IMR-90 (cell line): ENCODE data around the gene MTCH2. TPM values are rescaled to one million over a fixed set of nuclear protein-coding genes. Genes with fewer than 3 reads are reported as not detected.

Source experiments
- ATAC-seq: fragments of 200-7000 bp; cut with Tn5 transposase; 2 replicates; pipeline ENCODE4 v1.9.1; 2020; ENCODE audit warnings: low read depth, mild to moderate bottlenecking, moderate library complexity
- BruUV-seq: library from RNA; stranded (reverse); fragments of 400-500 nt; replicated peaks from 2 replicates; lab custom pipeline; 2021; lab: Mats Ljungman, UMichigan
- CTCF ChIA-PET: fragments of 300-600 bp; formaldehyde crosslinking; extraction: SDS; loops from one replicate; lab custom pipeline; 2021; ENCODE audit warnings: antibody characterized with exemption; lab: Yijun Ruan, JAX
- POLR2A ChIA-PET: fragments of 300-600 bp; sonication (Branson Sonifier 250); formaldehyde crosslinking; loops from one replicate; lab custom pipeline; 2022; ENCODE audit warnings: antibody characterized with exemption; ENCODE audit not compliant: unreplicated experiment; lab: Charles Lee
- DNase-seq: peaks from one replicate; pipeline ENCODE4 v3.0.0; 2013
- H2AFZ ChIP-seq: replicated peaks from 2 replicates; pipeline ENCODE3; 2013; ENCODE audit warnings: low read length, mild to moderate bottlenecking; ENCODE audit not compliant: poor library complexity
- H2AK5ac ChIP-seq: 2 replicates; pipeline ENCODE4 v1.6.1; 2013; ENCODE audit warnings: low read depth, low read length, inconsistent platforms
- H2AK9ac ChIP-seq: replicated peaks from 2 replicates; pipeline ENCODE3; 2013; ENCODE audit warnings: mild to moderate bottlenecking, low read depth, low read length, moderate library complexity; ENCODE audit not compliant: poor library complexity
- H2BK120ac ChIP-seq: 2 replicates; pipeline ENCODE4 v1.6.1; 2013; ENCODE audit warnings: low read depth, low read length, inconsistent platforms
- H2BK15ac ChIP-seq: 3 replicates; pipeline ENCODE4 v1.6.1; 2013; ENCODE audit warnings: low read depth, low read length, inconsistent platforms
- H2BK20ac ChIP-seq: 2 replicates; pipeline ENCODE4 v1.6.1; 2013; ENCODE audit warnings: low read depth, mild to moderate bottlenecking, inconsistent platforms, low read length, moderate library complexity
- H2BK5ac ChIP-seq: 2 replicates; pipeline ENCODE4 v1.6.1; 2013; ENCODE audit warnings: mild to moderate bottlenecking, low read depth, low read length, inconsistent platforms; ENCODE audit not compliant: poor library complexity, severe bottlenecking
- H3K14ac ChIP-seq: replicated peaks from 2 replicates; pipeline ENCODE4 v1.6.1; 2013; ENCODE audit warnings: low read depth, low read length, inconsistent platforms
- H3K18ac ChIP-seq: 2 replicates; pipeline ENCODE4 v1.6.1; 2013; ENCODE audit warnings: low read depth, low read length, control low read depth
- H3K23ac ChIP-seq: 2 replicates; pipeline ENCODE4 v1.6.1; 2013; ENCODE audit warnings: low read depth, low read length, inconsistent platforms
- H3K27ac ChIP-seq: 2 replicates; pipeline ENCODE4 v1.5.1; 2013; ENCODE audit warnings: mild to moderate bottlenecking, control low read depth, low read length; ENCODE audit not compliant: insufficient read depth
- H3K27me3 ChIP-seq: 2 replicates; pipeline ENCODE4 v1.6.1; 2013; ENCODE audit warnings: low read length; ENCODE audit not compliant: control insufficient read depth, insufficient read depth
- H3K36me3 ChIP-seq: 2 replicates; pipeline ENCODE4 v1.6.1; 2013; ENCODE audit warnings: low read length, mixed read lengths; ENCODE audit not compliant: control insufficient read depth, insufficient read depth
- H3K4ac ChIP-seq: 2 replicates; pipeline ENCODE4 v1.6.1; 2013; ENCODE audit warnings: low read depth, low read length, inconsistent platforms
- H3K4me1 ChIP-seq: 2 replicates; pipeline ENCODE4 v1.6.1; 2013; ENCODE audit warnings: low read length, mixed read lengths; ENCODE audit not compliant: control insufficient read depth, insufficient read depth
- H3K4me2 ChIP-seq: 2 replicates; pipeline ENCODE4 v1.6.1; 2013; ENCODE audit warnings: low read depth, mild to moderate bottlenecking, control low read depth, low read length, moderate library complexity
- H3K4me3 ChIP-seq: 2 replicates; pipeline ENCODE4 v1.5.1; 2013; ENCODE audit warnings: low read depth, mild to moderate bottlenecking, control low read depth, low read length, moderate library complexity; ENCODE audit not compliant: insufficient read depth
- H3K56ac ChIP-seq: 2 replicates; pipeline ENCODE4 v1.6.1; 2013; ENCODE audit warnings: low read length, inconsistent platforms; ENCODE audit not compliant: insufficient read depth; ENCODE audit errors: extremely low read depth
- H3K79me1 ChIP-seq, 2 experiments: 2 replicates each; pipeline ENCODE4 v1.6.1; 2013; ENCODE audit warnings: low read length in 2 of 2, inconsistent platforms in 1 of 2, low read depth in 1 of 2
- H3K9ac ChIP-seq: 2 replicates; pipeline ENCODE4 v1.6.1; 2013; ENCODE audit warnings: low read depth, low read length, control low read depth
- H3K9me1 ChIP-seq: 2 replicates; pipeline ENCODE4 v1.6.1; 2013; ENCODE audit warnings: low read length, inconsistent platforms; ENCODE audit not compliant: insufficient read depth
- H3K9me3 ChIP-seq: 2 replicates; pipeline ENCODE4 v1.6.1; 2013; ENCODE audit warnings: low read length; ENCODE audit not compliant: control insufficient read depth, insufficient read depth
- H4K20me1 ChIP-seq: 2 replicates; pipeline ENCODE4 v1.6.1; 2013; ENCODE audit warnings: low read length, inconsistent platforms; ENCODE audit not compliant: insufficient read depth
- H4K5ac ChIP-seq: 2 replicates; pipeline ENCODE4 v1.6.1; 2013; ENCODE audit warnings: mild to moderate bottlenecking, low read depth, low read length, control low read depth
- H4K8ac ChIP-seq, 2 experiments: 2 replicates each; pipeline ENCODE4 v1.6.1; 2013; ENCODE audit warnings: low read depth in 2 of 2, low read length in 2 of 2, control low read depth in 1 of 2, inconsistent platforms in 1 of 2
- H4K91ac ChIP-seq: 2 replicates; pipeline ENCODE4 v1.6.1; 2013; ENCODE audit warnings: low read depth, low read length, inconsistent platforms; ENCODE audit not compliant: insufficient read depth
- BHLHE40 ChIP-seq: fragments of 150-350 bp; IDR thresholded peaks from 2 replicates; pipeline ENCODE4 v1.6.1; 2016; ENCODE audit warnings: mild to moderate bottlenecking, low read depth, low read length
- CEBPB ChIP-seq: IDR thresholded peaks from 2 replicates; pipeline ENCODE4 v1.6.1; 2012; ENCODE audit warnings: low read depth, low read length, improper control_type of control experiment
- ELK1 ChIP-seq: fragments of 150-350 bp; IDR thresholded peaks from 2 replicates; pipeline ENCODE4 v1.6.1; 2016; ENCODE audit warnings: low read depth, mild to moderate bottlenecking, low read length, moderate library complexity, borderline replicate concordance
- FOS ChIP-seq: fragments of 150-350 bp; IDR thresholded peaks from 2 replicates; pipeline ENCODE4 v1.6.1; 2016; ENCODE audit warnings: low read depth, low read length
- MAZ ChIP-seq: IDR thresholded peaks from 2 replicates; pipeline ENCODE4 v1.6.1; 2012; ENCODE audit warnings: low read depth, mild to moderate bottlenecking, low read length, improper control_type of control experiment, moderate library complexity, borderline replicate concordance
- MXI1 ChIP-seq: IDR thresholded peaks from 2 replicates; pipeline ENCODE4 v1.6.1; 2012; ENCODE audit warnings: low read depth, mild to moderate bottlenecking, low read length, moderate library complexity, borderline replicate concordance
- NFE2L2 ChIP-seq: fragments of 150-350 bp; IDR thresholded peaks from 2 replicates; pipeline ENCODE4 v1.6.1; 2016; ENCODE audit warnings: low read depth, mild to moderate bottlenecking, low read length
- POLR2A ChIP-seq: IDR thresholded peaks from 2 replicates; pipeline ENCODE4 v1.6.1; 2012; ENCODE audit warnings: mild to moderate bottlenecking, low read depth, low read length
- RAD21 ChIP-seq: IDR thresholded peaks from 2 replicates; pipeline ENCODE4 v1.6.1; 2012; ENCODE audit warnings: low read length, improper control_type of control experiment
- RFX5 ChIP-seq: IDR thresholded peaks from 2 replicates; pipeline ENCODE4 v1.8.0; 2012; ENCODE audit warnings: low read depth, mild to moderate bottlenecking, low read length, moderate library complexity
- SMC3 ChIP-seq: fragments of 150-350 bp; IDR thresholded peaks from 2 replicates; pipeline ENCODE4 v1.6.1; 2016; ENCODE audit warnings: low read depth, mild to moderate bottlenecking, antibody characterized with exemption, low read length, moderate library complexity
- WGBS, 2 experiments: methylation state at CpG; one replicate each; pipeline versions ENCODE4 v1.1.5 to v1.1.7; 2013; ENCODE audit warnings: missing lambda C conversion rate in 2 of 2; ENCODE audit not compliant: insufficient read length in 1 of 2; ENCODE audit errors: extremely low coverage in 2 of 2; 5-methylcytosine and 5-hydroxymethylcytosine counted together
- dilution Hi-C: fragments of 300-500 bp; cut with HindIII; formaldehyde crosslinking; loops from one replicate; pipeline ENCODE4 v1.14.3; 2018; ENCODE audit warnings: low sequenced_read_pairs; ENCODE audit not compliant: unreplicated experiment
- in situ Hi-C: fragments of 300-500 bp; cut with MboI; formaldehyde crosslinking; loops from 3 replicates; pipeline ENCODE4 v1.14.3; 2019; ENCODE audit warnings: low sequenced_read_pairs, inconsistent platforms, mixed read lengths
- intact Hi-C: fragments of 100-400 bp; cut with micrococcal nuclease; formaldehyde crosslinking; loops from 2 replicates; pipeline ENCODE4 v1.10.0; 2022
- polyA plus RNA-seq, 3 experiments: library from polyadenylated mRNA; depleted of rRNA; stranded (reverse); fragments of >200 nt; gene quantifications; 2 replicates each; pipeline ENCODE4 v1.2.3, GENCODE V29; 2012; ENCODE audit warnings: low replicate concordance in 1 of 3
- total RNA-seq: library from RNA; depleted of rRNA; stranded (reverse); fragments of >200 nt; gene quantifications from 2 replicates; pipeline ENCODE4 v1.2.3, GENCODE V29; 2012

Gene MTCH2
- total and polyA plus RNA-seq, 2 of the 4 experiments (the other 2 are of a cell fraction) = 103 to 163 TPM

GRCh38 chr11:47686151-47686550 lies 43.8 kb upstream of the MTCH2 start:
- POLR2A ChIA-PET = no interaction called here
- ATAC-seq = no peak
- CTCF ChIA-PET = no interaction called here

More at GRCh38 chr11:47686151-47686550, 43.8 kb upstream of the MTCH2 start:
- no peaks in the 10 kb centered on the region for H3K36me3 ChIP-seq
- H3K56ac ChIP-seq = no peak overlapping the region
- no peaks in the 10 kb centered on the region for H4K20me1 ChIP-seq
- H4K8ac ChIP-seq = no peak overlapping the region
- no peaks in the 10 kb centered on the region for H3K9me3 ChIP-seq
- no peaks in the 10 kb centered on the region for H3K9me1 ChIP-seq
- no peak for DNase-seq
- H2BK120ac ChIP-seq = no peak overlapping the region
- H3K4ac ChIP-seq = no peak overlapping the region
- WGBS, 2 experiments = no CpG with 5 or more reads among the region's 1 CpG
- no peak overlapping the region for H3K14ac ChIP-seq
- TF ChIP-seq MAZ (no peak), BHLHE40 (no peak), POLR2A (no peak), RAD21 (no peak), SMC3 (no peak), RFX5 (no peak), FOS (no peak), ELK1 (no peak), MXI1 (no peak), CEBPB (no peak), NFE2L2 (no peak)
- no peak overlapping the region for H3K9ac ChIP-seq
- BruUV-seq = no TSS peak
- H3K4me2 ChIP-seq = no peak overlapping the region
- dilution Hi-C loops (no loop called here), intact Hi-C loops (no loop called here), in situ Hi-C loops (no loop called here)
- H2AK5ac ChIP-seq = no peak overlapping the region
- H3K27ac ChIP-seq = no peak overlapping the region
- no peak overlapping the region for H3K4me3 ChIP-seq
- no peak overlapping the region for H3K23ac ChIP-seq
- H3K79me1 ChIP-seq = no peaks in the 10 kb centered on the region
- no peaks in the 10 kb centered on the region for H3K27me3 ChIP-seq
- no peak overlapping the region for H2AFZ ChIP-seq
- H4K5ac ChIP-seq = no peak overlapping the region
- no peak overlapping the region for H4K91ac ChIP-seq
- no peak overlapping the region for H3K18ac ChIP-seq
- no peak overlapping the region for H2BK15ac ChIP-seq
- no peak overlapping the region for H2BK5ac ChIP-seq
- H3K4me1 ChIP-seq = no peaks in the 10 kb centered on the region
- no peak overlapping the region for H2AK9ac ChIP-seq
- no peak overlapping the region for H2BK20ac ChIP-seq
